B cell (primary cell): ENCODE data around the gene DIS3. TPM values are rescaled to one million over a fixed set of nuclear protein-coding genes. Genes with fewer than 3 reads are reported as not detected.

ENCODE experiments used
- ATAC-seq: fragments of 200-7000 bp; cut with Tn5 transposase; one replicate; pipeline ENCODE4 v1.10.0; 2021; ENCODE audit warnings: low read depth, mild to moderate bottlenecking, moderate number of reproducible peaks, moderate library complexity
- CTCF ChIA-PET: fragments of 350-600 bp; sonication (Branson Sonifier 250); formaldehyde crosslinking; loops from one replicate; lab custom pipeline; 2021; ENCODE audit warnings: antibody characterized with exemption, inconsistent platforms; lab: Charles Lee
- POLR2A ChIA-PET: fragments of 350-600 bp; sonication (Branson Sonifier 250); formaldehyde crosslinking; loops from one replicate; lab custom pipeline; 2021; ENCODE audit warnings: antibody characterized with exemption; lab: Charles Lee
- DNase-seq: peaks from one replicate; pipeline ENCODE4 v3.0.0; 2013
- H2AFZ ChIP-seq: 2 replicates; pipeline ENCODE4 v1.6.1; 2012; ENCODE audit warnings: mild to moderate bottlenecking, low read depth, low read length; ENCODE audit not compliant: insufficient read depth, poor library complexity, severe bottlenecking
- H3K27ac ChIP-seq, 2 donors: 1 replicate in 1 of 2; 2 replicates in 1 of 2; pipeline ENCODE4 v1.5.1; 2012 to 2013; ENCODE audit warnings: low read length in 2 of 2, mild to moderate bottlenecking in 2 of 2, moderate library complexity in 1 of 2
- H3K27me3 ChIP-seq, 4 experiments: fragments of 200-600 bp in 1 of 4; sonication (generic) in 1 of 4; replicated peaks in 1 of 4; 1 replicate in 2 of 4; 2 replicates in 2 of 4; pipeline versions ENCODE4 v1.6.1 to v1.7.0; 2013 to 2016; ENCODE audit warnings: low read length in 3 of 4, mild to moderate bottlenecking in 2 of 4, mixed read lengths in 1 of 4, moderate library complexity in 1 of 4; ENCODE audit not compliant: insufficient read depth in 4 of 4, control insufficient read depth in 3 of 4; ENCODE audit errors: control extremely low read depth in 1 of 4
- H3K36me3 ChIP-seq, 2 experiments: replicated peaks in 1 of 2; 1 replicate in 1 of 2; 2 replicates in 1 of 2; pipeline versions ENCODE4 v1.6.1 to v1.7.1; 2013; ENCODE audit warnings: low read length in 1 of 2; ENCODE audit not compliant: insufficient read depth in 2 of 2, control insufficient read depth in 1 of 2; ENCODE audit errors: control extremely low read depth in 1 of 2, extremely low read depth in 1 of 2
- H3K4me1 ChIP-seq, 2 donors: fragments of 200-600 bp in 1 of 2; sonication (generic) in 1 of 2; 1 replicate in 1 of 2; 2 replicates in 1 of 2; pipeline versions ENCODE4 v1.5.1 to v1.6.1; 2013 to 2017; ENCODE audit warnings: low read length in 2 of 2; ENCODE audit not compliant: control insufficient read depth in 2 of 2, insufficient read depth in 2 of 2
- H3K4me2 ChIP-seq: replicated peaks from 2 replicates; pipeline ENCODE3; 2012; ENCODE audit warnings: mild to moderate bottlenecking, low read depth, low read length; ENCODE audit not compliant: poor library complexity, severe bottlenecking
- H3K4me3 ChIP-seq, 5 experiments: fragments of 200-600 bp in 1 of 5; sonication (generic) in 1 of 5; 1 replicate in 3 of 5; 2 replicates in 2 of 5; pipeline versions ENCODE4 v1.5.1 to v1.7.0; 2011 to 2016; ENCODE audit warnings: low read length in 4 of 5, mild to moderate bottlenecking in 4 of 5, low read depth in 2 of 5, control low read depth in 1 of 5, moderate library complexity in 1 of 5; ENCODE audit not compliant: insufficient read depth in 1 of 5; ENCODE audit errors: control extremely low read depth in 1 of 5, extremely low read depth in 1 of 5
- H3K79me2 ChIP-seq: fragments of 200-600 bp; sonication (generic); one replicate; pipeline ENCODE4 v1.6.0; 2016; ENCODE audit warnings: low read length; ENCODE audit not compliant: control insufficient read depth, insufficient read depth
- H3K9ac ChIP-seq: fragments of 200-600 bp; sonication (generic); 2 replicates; pipeline ENCODE4 v1.6.1; 2017; ENCODE audit warnings: mild to moderate bottlenecking, low read length, moderate library complexity
- H3K9me3 ChIP-seq, 3 donors: one replicate each; pipeline versions ENCODE4 v1.6.1 to v1.7.1; 2013; ENCODE audit warnings: low read length in 2 of 3; ENCODE audit not compliant: control insufficient read depth in 2 of 3, insufficient read depth in 1 of 3; ENCODE audit errors: control extremely low read depth in 1 of 3
- H4K20me1 ChIP-seq: 2 replicates; pipeline ENCODE4 v1.6.0; 2012; ENCODE audit warnings: mild to moderate bottlenecking, low read length; ENCODE audit not compliant: insufficient read depth, control insufficient read depth, poor library complexity, severe bottlenecking
- H3K27ac Mint-ChIP-seq: one replicate; pipeline ENCODE4 v1.8.0; 2021; ENCODE audit warnings: mixed read lengths
- H3K27me3 Mint-ChIP-seq: one replicate; pipeline ENCODE4 v1.8.0; 2021; ENCODE audit warnings: mixed read lengths
- H3K4me1 Mint-ChIP-seq: one replicate; pipeline ENCODE4 v1.8.0; 2021; ENCODE audit warnings: mixed read lengths
- H3K4me3 Mint-ChIP-seq: one replicate; pipeline ENCODE4 v1.8.0; 2021; ENCODE audit warnings: mixed read lengths
- H3K9me3 Mint-ChIP-seq: one replicate; pipeline ENCODE4 v1.8.0; 2022; ENCODE audit warnings: mixed read lengths; ENCODE audit not compliant: insufficient read depth
- CTCF ChIP-seq: fragments of 200-600 bp; IDR thresholded peaks from one replicate; pipeline ENCODE4 v1.8.0; 2022; ENCODE audit warnings: antibody characterized with exemption, mild to moderate bottlenecking
- EZH2 ChIP-seq: IDR thresholded peaks from 2 replicates; pipeline ENCODE4 v1.6.1; 2012; ENCODE audit warnings: borderline replicate concordance, low read depth, mild to moderate bottlenecking, moderate library complexity, low read length; ENCODE audit not compliant: insufficient read depth, poor library complexity, severe bottlenecking
- WGBS: methylation state at CpG from one replicate; pipeline ENCODE4 v1.1.5; 2013; ENCODE audit warnings: missing lambda C conversion rate; ENCODE audit not compliant: insufficient coverage; 5-methylcytosine and 5-hydroxymethylcytosine counted together
- intact Hi-C: fragments of 100-400 bp; cut with micrococcal nuclease; formaldehyde crosslinking; loops from one replicate; pipeline ENCODE4 v1.10.0; 2022
- polyA plus RNA-seq: library from polyadenylated mRNA; depleted of rRNA; stranded (reverse); fragments of >200 nt; gene quantifications from 2 replicates; pipeline ENCODE4 v1.2.3, GENCODE V29; 2012
- total RNA-seq, 2 donors: library from RNA; stranded (reverse); fragments of 120-200 nt in 1 of 2; gene quantifications; 1 replicate in 1 of 2; 2 replicates in 1 of 2; pipeline versions ENCODE4 v1.2.3 to v1.2.4, GENCODE V29; 2013 to 2022

DIS3 gene
- total and polyA plus RNA-seq, 2 donors (not counting 1 experiment from before 2014, with no cell fraction given), result 10.4 to 39.8 TPM

GRCh38 chr13:72823724-72824123, 42.0 kb upstream of the DIS3 start:
- no peaks in the 10 kb centered on the region for H3K27me3 Mint-ChIP-seq
- Histone ChIP-seq H3K4me1 (no peaks in the 10 kb centered on the region), H3K4me2 (no peak overlapping the region), H3K9me3 (no peaks in the 10 kb centered on the region), H3K4me3 (no peak overlapping the region), H3K36me3 (peaks cover 3 to 24% of the 10 kb centered on the region in 2 experiments), H3K27me3 (no peaks in the 10 kb centered on the region), H3K9ac (no peak overlapping the region), H2AFZ (no peak overlapping the region), H4K20me1 (no peaks in the 10 kb centered on the region), H3K79me2 (peaks cover 4% of the 10 kb centered on the region), H3K27ac (no peak overlapping the region)
- DNase-seq (no peak), ATAC-seq (no peak)
- POLR2A ChIA-PET, result no interaction called here
- no CpG with 5 or more reads among the region's 3 CpGs for WGBS
- TF ChIP-seq EZH2, result no peak
- no peak for TF ChIP-seq CTCF
- H3K4me3 Mint-ChIP-seq, result no peak overlapping the region
- intact Hi-C loops, result no loop called here
- H3K27ac Mint-ChIP-seq, result no peak overlapping the region
- CTCF ChIA-PET, result interaction anchor here (1.0 kb wide), 1 partner anchor 9 kb away, joined by 3 read pairs; no protein-coding TSS in a partner anchor
- no peaks in the 10 kb centered on the region for H3K9me3 Mint-ChIP-seq
- no peaks in the 10 kb centered on the region for H3K4me1 Mint-ChIP-seq

GRCh38 chr13:72823081-72823480, 41.4 kb upstream of the DIS3 start:
- H2AFZ ChIP-seq, result no peak overlapping the region
- intact Hi-C loops, result no loop called here
- H3K27me3 Mint-ChIP-seq, result no peaks in the 10 kb centered on the region
- WGBS, result no CpG with 5 or more reads among the region's 2 CpGs
- no peak overlapping the region for H3K9ac ChIP-seq
- no peaks in the 10 kb centered on the region for H3K9me3 ChIP-seq
- POLR2A ChIA-PET, result no interaction called here
- no peaks in the 10 kb centered on the region for H3K4me1 ChIP-seq
- no peak overlapping the region for H3K4me3 ChIP-seq
- DNase-seq (no peak), ATAC-seq (no peak)
- no peak overlapping the region for H3K4me3 Mint-ChIP-seq
- no peaks in the 10 kb centered on the region for H3K4me1 Mint-ChIP-seq
- H3K27ac Mint-ChIP-seq, result no peak overlapping the region
- peaks cover 3 to 24% of the 10 kb centered on the region in 2 experiments for H3K36me3 ChIP-seq
- no peak overlapping the region for H3K4me2 ChIP-seq
- no peaks in the 10 kb centered on the region for H3K9me3 Mint-ChIP-seq
- H3K27ac ChIP-seq, result no peak overlapping the region
- no peaks in the 10 kb centered on the region for H4K20me1 ChIP-seq
- H3K27me3 ChIP-seq, result no peaks in the 10 kb centered on the region
- TF ChIP-seq CTCF, result no peak
- TF ChIP-seq EZH2, result no peak
- CTCF ChIA-PET, result interaction anchor here (1.0 kb wide), 1 partner anchor 8 kb away, joined by 3 read pairs; no protein-coding TSS in a partner anchor
- H3K79me2 ChIP-seq, result peaks cover 4% of the 10 kb centered on the region
